Measurements from ENCODE around the gene SIPA1.

Gene SIPA1

GRCh38 chr11:65642014-65642671, 4.2 kb downstream of the SIPA1 start:
- DNase-seq (ENCODE audit: low read depth): no peak

- DNase-seq (ENCODE audit: low read depth): no peak
Measured at GRCh38 chr11:65643971-65644370, 6.1 kb downstream of the SIPA1 start.

DNA sequence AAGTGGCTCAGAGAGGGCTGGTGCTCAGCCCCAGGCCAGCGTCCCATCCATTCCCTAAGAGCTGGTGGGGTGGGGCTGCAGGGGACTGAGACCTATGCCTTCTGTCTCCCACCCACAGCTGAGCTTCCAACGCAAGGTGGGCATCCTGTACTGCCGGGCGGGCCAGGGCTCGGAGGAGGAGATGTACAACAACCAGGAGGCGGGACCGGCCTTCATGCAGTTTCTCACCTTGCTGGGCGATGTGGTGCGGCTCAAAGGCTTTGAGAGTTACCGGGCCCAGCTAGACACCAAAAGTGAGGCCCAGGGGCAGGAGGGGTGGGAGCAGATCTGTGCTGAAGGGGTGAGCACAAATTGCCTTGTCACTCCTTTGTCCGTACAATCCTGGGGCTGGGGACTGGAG, 6.9 kb downstream of the SIPA1 start:
- DNase-seq (ENCODE audit: low read depth): no peak

DNA sequence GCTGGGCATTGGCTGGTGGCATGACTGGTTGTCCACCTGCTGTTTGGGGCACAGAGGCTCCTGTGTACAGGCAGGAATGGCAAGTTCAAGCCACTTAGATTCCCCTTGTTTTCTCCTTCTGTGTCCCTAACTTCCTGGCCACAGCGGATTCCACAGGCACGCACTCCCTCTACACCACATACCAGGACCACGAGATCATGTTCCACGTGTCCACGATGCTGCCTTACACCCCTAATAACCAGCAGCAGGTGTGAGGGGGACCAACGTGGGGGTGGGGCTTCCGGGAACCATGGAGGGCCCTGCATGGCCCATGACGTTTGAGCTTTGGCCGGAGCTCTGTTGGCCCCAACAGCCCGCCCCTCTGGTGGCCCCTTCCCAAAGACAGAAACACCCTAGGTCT, 7.8 kb downstream of the SIPA1 start:
- no peak for DNase-seq (ENCODE audit: low read depth)

DNA sequence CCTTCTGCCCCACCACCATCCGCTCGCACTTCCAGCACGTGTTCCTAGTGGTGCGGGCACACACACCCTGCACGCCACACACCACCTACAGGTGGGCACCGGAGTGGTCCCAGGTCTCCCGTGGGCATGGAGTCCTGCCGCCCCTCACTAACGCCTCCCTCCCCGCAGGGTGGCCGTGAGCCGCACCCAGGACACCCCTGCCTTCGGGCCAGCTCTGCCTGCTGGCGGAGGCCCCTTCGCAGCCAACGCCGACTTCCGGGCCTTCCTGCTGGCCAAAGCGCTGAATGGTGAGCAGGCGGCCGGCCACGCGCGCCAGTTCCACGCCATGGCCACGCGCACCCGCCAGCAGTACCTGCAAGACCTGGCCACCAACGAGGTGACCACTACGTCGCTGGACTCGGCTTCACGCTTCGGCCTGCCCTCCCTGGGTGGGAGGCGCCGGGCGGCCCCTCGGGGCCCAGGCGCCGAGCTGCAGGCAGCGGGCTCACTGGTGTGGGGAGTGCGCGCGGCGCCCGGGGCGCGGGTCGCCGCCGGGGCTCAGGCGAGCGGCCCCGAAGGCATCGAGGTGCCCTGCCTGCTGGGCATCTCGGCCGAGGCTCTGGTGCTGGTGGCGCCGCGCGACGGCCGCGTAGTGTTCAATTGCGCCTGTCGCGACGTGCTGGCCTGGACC, 8.5 kb downstream of the SIPA1 start:
- no peak for DNase-seq (ENCODE audit: low read depth)

GRCh38 chr11:65646958-65647701, 9.2 kb downstream of the SIPA1 start:
- no peak for DNase-seq (ENCODE audit: low read depth)

GRCh38 chr11:65648997-65649493, 11.1 kb downstream of the SIPA1 start:
- DNase-seq (ENCODE audit: low read depth): no peak

DNA sequence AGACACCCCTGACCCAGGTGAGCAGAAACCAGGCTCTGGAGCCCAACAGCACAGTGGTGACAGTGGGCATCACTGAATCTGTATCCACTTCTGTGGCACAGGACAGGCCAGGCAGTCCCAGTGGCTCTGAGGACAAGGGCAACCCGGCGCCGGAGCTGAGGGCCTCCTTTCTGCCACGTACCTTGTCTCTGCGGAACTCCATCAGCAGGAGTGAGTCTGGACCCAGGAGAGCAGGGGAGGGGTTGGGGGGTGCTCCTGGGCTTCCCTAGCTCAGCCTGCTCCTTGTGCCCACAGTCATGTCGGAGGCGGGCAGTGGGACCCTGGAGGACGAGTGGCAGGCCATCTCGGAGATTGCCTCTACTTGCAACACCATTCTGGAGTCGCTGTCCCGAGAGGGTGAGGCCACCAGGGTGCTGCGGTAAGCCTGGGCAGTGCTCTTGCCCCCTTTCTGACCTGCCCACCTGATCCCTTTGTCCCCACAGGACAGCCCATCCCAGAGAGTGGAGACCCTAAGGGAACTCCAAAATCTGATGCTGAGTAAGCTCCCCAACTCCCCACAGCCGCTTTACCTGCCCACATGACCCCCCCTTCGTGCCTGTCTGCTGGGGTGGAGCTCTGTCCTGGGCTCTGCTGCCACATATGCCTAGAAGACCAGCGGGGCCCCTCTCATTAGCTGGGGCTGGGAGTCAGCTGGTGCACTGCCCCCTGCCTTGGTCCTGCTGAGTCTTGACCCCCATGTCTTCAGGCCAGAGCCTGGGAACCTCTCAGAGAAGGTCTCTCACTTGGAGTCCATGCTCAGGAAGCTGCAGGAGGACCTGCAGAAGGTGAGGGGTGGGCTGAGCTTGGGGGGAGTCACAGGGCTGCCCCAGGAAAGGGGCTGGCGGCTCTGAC, 12.0 kb downstream of the SIPA1 start:
- no peak for DNase-seq (ENCODE audit: low read depth)

DNA sequence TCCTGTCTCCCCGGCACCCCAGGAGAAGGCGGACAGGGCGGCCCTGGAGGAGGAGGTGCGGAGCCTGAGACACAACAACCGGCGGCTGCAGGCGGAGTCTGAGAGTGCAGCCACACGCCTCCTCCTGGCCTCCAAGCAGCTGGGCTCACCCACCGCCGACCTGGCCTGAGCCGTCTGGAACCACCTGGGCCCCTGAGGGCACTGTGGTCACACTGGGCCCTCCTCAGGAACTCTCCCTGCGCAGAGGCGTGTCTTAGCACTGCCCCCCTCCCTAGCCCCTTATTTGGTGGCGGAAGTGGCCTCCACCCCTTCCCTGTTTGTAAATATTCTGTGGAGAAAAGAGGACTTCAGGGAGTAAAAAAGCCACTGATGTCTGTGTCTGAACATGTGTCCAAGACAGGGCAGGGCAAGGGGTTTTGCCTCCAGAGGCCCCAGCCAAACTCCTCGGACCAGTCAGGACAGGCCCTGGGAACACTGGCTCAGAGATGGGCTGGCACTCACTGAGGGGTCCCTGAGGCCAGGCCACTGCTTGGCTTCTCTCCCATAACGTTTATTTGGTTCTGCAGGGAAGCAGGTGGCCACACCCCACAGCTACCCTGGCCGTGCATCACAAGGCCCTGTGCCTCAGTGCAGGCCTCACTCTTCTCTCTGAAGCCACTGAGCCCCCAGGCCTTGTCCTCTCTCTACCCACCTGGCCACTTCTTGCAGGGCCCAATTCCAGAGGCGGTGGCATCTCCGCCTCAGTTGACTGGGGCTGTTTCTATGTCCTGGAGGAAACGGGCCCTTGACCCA, 12.8 kb downstream of the SIPA1 start:
- DNase-seq (ENCODE audit: low read depth): no peak

- DNase-seq (ENCODE audit: low read depth): no peak
Measured at GRCh38 chr11:65651339-65651588, 13.4 kb downstream of the SIPA1 start.

DNA sequence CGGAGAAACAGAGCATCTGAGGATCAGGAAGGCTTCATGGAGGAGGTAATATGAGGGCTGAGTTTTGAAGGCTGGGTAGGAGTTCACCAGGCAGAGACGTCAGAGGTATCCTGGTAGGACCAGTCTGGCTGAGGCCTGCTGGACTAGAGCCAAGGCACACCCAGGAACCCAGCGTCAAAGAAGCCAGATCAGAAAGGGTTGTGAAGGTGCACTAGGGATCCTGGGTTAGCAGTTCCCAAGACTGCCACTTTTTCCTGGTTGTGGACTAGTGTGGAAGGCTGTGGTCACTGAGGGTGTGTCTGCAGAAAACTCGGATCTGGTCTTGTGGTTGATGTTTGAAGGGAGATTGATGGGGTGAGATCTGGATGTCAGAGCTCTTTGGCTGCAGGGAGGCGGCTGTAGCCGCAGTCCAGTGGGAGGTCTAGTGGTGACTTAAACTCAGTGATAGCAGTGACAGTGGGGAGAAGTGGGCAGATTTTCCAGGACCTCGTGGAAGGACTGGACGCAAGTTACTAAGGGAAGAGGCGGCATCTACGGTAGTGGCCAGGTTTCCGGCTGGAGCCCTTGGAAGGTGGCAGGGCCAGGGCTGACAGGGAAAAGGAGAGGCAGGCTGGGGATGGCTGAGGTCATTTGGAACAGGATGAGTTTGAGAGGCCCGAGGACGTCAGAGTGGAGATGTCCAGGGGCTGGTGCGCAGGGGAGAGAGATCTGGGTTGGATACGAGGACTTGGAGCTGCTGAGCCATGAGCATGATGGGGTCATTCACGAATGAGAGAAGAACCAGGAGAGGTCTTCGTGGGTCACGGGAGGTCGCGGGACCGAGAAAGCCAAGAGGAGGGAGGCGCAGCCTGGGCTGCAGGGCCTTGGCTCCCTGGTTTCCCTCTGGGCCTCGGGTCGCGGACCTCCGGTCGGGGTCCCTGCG, 13.9 kb downstream of the SIPA1 start:
- no peak for DNase-seq (ENCODE audit: low read depth)

- DNase-seq (ENCODE audit: low read depth): peak; percentile 93
Measured at GRCh38 chr11:65652511-65653228, 14.8 kb downstream of the SIPA1 start.

DNA sequence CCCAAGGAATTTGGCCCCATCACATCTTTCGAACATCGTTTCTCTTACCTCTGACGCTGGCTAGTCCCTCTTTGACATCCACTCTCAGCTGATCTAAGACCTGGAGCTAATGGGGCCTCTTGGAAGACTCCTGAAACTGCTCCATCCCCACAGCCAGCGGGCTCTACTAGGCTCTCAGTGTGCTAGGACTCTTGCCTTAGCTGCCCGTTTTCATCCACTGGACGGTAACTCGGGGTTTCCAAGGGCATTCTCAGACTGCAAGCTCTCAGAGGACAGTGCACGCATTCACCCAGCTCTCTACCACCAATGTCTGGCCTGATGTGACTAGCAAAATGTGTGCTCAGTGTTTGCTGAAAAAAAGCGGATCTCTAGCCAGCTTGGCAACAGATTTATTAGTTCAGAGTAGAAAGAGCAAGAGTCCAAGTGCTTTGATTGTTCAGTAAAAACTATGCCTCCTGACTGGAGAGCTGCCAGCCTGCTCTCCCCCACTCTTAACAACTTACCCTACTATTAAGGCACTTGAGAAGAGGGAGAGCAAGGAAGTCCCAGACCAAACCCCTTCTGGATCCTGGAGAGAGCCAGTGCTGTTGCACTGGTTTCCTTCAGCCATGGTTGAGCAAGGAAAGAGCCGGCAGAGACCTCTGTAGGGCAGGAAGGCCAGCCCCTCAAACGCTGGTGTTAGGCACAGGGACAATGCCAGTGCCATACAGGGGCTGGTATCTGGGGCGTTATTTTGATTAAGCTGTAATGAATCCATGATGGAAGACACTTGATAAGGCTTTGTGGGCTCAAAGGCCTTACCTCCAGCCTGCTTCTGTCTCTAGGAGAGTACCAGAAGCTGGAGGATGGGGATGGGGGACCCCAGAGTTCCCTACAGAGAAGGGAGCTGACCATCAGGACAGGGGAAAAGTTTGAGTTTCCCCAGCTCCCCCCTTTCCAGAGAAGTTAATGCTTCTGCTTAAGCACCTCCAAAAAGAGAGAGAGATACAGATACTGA, 15.6 kb downstream of the SIPA1 start:
- no peak for DNase-seq (ENCODE audit: low read depth)

DNA sequence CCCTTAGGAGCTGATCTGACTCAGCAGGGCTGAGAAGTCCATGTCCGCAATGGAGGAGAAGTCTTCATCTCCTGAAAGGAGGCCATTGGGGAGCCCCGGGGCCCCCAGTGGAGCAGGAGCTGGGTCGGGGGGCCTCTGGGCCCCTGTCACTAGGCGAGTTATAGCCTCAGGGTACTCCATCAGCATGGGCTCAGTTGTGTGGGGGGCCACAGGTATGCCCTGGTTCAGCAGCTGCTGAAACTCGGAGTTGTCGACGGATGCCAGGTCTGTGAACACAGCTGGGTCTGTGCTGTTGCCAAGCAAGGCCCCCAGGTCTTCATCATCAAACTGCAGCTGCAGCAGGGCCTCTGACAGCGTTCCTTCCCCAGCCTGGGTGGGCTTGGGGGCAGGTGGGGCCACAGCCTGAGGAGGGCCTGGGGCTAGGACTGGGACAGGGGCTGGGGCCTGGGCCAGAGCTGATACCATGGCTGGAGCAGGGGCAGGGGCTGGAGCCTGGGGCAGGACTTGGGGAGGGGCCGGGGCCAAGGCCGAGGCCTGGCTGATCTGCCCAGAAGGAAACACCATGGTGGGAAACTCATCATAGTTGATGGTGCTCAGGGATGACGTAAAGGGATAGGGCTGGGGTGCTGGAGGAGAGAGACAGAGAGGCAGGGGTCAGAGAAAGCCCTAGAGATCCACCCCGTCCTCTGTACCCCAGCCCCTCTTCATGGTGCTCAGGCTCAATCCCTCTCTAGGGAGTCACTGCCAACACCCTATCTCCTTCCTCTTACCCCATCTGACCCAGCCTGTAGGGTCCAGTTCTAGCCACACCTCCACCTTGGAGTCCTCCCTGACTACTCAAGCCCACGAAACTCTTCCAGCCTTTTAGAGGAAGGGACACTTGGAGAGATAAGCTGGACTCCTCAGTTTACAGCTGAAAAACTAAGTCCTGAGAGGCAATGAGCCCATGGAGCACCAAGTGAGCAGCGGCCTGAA, 16.8 kb downstream of the SIPA1 start:
- no peak for DNase-seq (ENCODE audit: low read depth)

DNA sequence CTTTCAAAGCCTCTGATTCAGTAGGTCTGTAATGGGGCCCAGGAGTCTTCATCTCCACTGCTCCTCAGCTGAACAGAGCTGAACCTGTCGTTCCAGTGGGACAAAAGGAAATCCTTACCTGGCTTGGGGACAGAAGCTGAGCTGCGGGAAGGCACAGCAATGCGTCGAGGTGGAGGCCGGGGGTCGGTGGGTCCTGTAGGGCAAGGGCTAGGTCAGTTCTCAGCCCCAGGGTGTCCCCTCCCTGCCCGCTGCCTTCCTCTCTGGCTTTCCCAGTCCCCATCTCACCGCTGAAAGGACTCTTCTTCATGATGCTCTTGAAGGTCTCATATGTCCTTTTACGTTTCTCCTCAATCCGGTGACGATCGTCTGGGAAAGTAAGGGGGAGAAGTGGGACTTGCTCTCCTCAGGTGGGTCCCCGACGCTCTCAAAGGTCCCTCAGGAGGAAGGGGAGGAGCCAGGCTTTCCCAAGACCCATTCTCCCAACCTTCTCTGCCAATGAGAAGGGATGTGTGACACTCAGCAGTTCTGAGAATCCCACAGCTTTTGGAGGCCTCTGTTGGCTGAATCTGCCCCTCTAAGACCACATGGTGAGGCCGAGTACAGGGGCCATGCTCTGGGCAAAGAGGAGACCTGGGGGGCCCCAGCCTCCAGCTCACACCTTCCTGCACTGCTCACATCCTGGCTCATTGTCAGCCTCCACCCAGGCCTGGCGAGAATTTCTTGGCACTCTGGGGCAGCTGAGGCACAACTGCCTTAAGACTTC, 17.9 kb downstream of the SIPA1 start:
- DNase-seq (ENCODE audit: low read depth): no peak

- no peak for DNase-seq (ENCODE audit: low read depth)
Measured at GRCh38 chr11:65657426-65657825, 19.5 kb downstream of the SIPA1 start.
